Psoas muscle (tissue), 8 donors: ENCODE results near the gene C1orf56. TPM values are rescaled to one million over a fixed set of nuclear protein-coding genes. Genes with fewer than 3 reads are reported as not detected.
A peak's percentile ranks its signal among the peaks of the same experiment; 100 is the strongest.

ENCODE experiments used
- ATAC-seq, 4 donors: fragments of 200-7000 bp; cut with Tn5 transposase; one replicate each; pipeline ENCODE4 v1.9.1; 2020; ENCODE audit warnings: moderate library complexity in 3 of 4, mild to moderate bottlenecking in 2 of 4
- DNase-seq, 2 donors: peaks; one replicate each; pipeline ENCODE4 v3.0.0-alpha.2; 2020
- H3K27ac ChIP-seq: fragments of 200-600 bp; one replicate; pipeline ENCODE4 v1.8.0; 2022
- H3K27me3 ChIP-seq, 3 donors: fragments of 200-600 bp in 1 of 3; one replicate each; pipeline versions ENCODE4 v1.6.1 to v1.8.0; 2013 to 2022; ENCODE audit warnings: low read length in 2 of 3, mild to moderate bottlenecking in 2 of 3, moderate library complexity in 1 of 3; ENCODE audit not compliant: insufficient read depth in 3 of 3
- H3K36me3 ChIP-seq, 2 donors: fragments of 200-600 bp in 1 of 2; one replicate each; pipeline versions ENCODE4 v1.6.1 to v1.8.0; 2013 to 2022; ENCODE audit warnings: low read depth in 1 of 2, mild to moderate bottlenecking in 1 of 2, moderate library complexity in 1 of 2; ENCODE audit not compliant: insufficient read depth in 1 of 2
- H3K4me1 ChIP-seq: fragments of 200-600 bp; one replicate; pipeline ENCODE4 v1.8.0; 2022
- H3K4me3 ChIP-seq: fragments of 200-600 bp; one replicate; pipeline ENCODE4 v1.8.0; 2022; ENCODE audit warnings: mild to moderate bottlenecking
- H3K9me3 ChIP-seq: fragments of 200-600 bp; one replicate; pipeline ENCODE4 v1.8.0; 2022
- WGBS, 3 donors: extraction: QIAGEN DNeasy Blood & Tissue Kit; methylation state at CpG; one replicate each; pipeline versions ENCODE4 v1.1.6 to v1.1.7; 2013; 5-methylcytosine and 5-hydroxymethylcytosine counted together
- intact Hi-C, 2 donors: fragments of 100-400 bp; cut with DNase I; formaldehyde crosslinking; loops; one replicate each; pipeline versions ENCODE4 v1.11.0 to v1.14.2; 2022
- polyA plus RNA-seq, 3 donors: library from polyadenylated mRNA; stranded (reverse); fragments of 200-250 nt; gene quantifications; one replicate each; pipeline ENCODE4 v1.2.3, GENCODE V29; 2013
- total RNA-seq, 4 donors: library from RNA; stranded (reverse); fragmentation: NEBNext Ultra II Directional in 2 of 4; extraction: Animal tissue kit (Norgen Biotek cat#: 25700) in 2 of 4; gene quantifications; one replicate each; pipeline versions ENCODE4 v1.2.1 to v1.2.4, GENCODE V29; 2021 to 2023
- TF ChIP-seq, protein P1 (sequence below): fragments of 200-600 bp; IDR thresholded peaks from one replicate; pipeline ENCODE4 v1.8.0; 2022; ENCODE audit warnings: antibody characterized with exemption
- donor health status: healthy with polysubstance abuse.
- donor health status: DM: no; HTN: no; CAD: no; lungs with moderate emphysema.
- donor health status: Bipolar disorder and iron deficiency.
- donor health status: healthy.
- donor health status: DM: yes; HTN: yes; CAD: no.
- donor health status: DM: no; HTN: no; CAD: no.
- donor health status: DM: no; HTN: no; CAD: no.
- donor health status: DM: yes; HTN: yes; CAD: no.

C1orf56 gene
- total and polyA plus RNA-seq, 7 donors = 1.3 to 16.9 (median 6.9) TPM

- Histone ChIP-seq H3K27ac (peak overlapping the region; percentile 89), H3K4me3 (peak overlapping the region; percentile 75), H3K4me1 (peaks cover 53% of the 10 kb centered on the region), H3K27me3 (no peaks in the 10 kb centered on the region), H3K9me3 (no peaks in the 10 kb centered on the region), H3K36me3 (peaks cover 0 to 29% of the 10 kb centered on the region in 2 donors)
- intact Hi-C loops = no loop called here
- TF ChIP-seq, protein P1, sequence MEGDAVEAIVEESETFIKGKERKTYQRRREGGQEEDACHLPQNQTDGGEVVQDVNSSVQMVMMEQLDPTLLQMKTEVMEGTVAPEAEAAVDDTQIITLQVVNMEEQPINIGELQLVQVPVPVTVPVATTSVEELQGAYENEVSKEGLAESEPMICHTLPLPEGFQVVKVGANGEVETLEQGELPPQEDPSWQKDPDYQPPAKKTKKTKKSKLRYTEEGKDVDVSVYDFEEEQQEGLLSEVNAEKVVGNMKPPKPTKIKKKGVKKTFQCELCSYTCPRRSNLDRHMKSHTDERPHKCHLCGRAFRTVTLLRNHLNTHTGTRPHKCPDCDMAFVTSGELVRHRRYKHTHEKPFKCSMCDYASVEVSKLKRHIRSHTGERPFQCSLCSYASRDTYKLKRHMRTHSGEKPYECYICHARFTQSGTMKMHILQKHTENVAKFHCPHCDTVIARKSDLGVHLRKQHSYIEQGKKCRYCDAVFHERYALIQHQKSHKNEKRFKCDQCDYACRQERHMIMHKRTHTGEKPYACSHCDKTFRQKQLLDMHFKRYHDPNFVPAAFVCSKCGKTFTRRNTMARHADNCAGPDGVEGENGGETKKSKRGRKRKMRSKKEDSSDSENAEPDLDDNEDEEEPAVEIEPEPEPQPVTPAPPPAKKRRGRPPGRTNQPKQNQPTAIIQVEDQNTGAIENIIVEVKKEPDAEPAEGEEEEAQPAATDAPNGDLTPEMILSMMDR = no peak
- DNase-seq (no peak), ATAC-seq (no peak)
- 6 to 15% (median 9%) methylated on average over 4 of the region's 4 CpGs for WGBS, 3 donors
Measured at GRCh38 chr1:151005729-151006319, 41.7 kb upstream of the C1orf56 start.

DNA sequence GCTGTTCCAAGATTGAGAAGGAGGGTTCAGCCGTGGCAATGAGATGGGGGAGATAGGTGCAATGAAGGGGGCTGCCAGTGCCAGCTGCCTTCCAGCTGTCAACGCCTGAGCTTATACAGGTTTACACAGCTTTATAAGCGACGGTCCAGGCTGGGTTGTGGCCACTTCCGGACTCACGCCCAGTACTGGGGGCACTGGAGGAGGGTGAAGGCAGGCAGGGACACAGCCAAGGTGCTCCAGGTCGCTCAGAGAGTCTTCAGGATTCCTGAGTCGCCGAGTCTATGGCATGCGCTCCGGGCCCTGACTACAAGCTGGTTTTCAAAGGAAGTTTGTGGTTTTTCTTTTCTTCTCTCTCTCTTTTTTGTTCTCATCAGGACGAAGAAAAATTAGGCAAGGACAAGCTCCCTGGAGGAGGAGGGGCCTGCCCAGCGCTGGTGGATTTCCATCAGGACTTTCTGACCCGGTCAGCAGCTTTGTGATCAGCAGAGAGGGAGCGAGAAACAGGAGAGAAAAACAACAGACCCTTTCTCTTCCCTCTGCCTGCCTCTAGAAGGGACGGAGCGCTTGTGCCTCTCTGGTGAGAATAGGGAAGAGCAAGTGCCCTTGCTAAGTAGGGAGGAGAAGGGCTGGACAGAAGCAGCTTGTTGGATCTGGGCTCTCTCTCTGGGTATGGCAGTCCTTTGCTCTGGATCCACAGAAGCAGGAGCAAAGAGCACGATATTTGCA lies 41.1 kb upstream of the C1orf56 start, which contains the start of gene MINDY1:
Gene MINDY1, minus strand, starts transcription at position 576 of the 726 bp plus-strand sequence. CDS start 4,285 bp downstream, outside the sequence.
- H3K9me3 ChIP-seq = no peaks in the 10 kb centered on the region
- ATAC-seq (peak; percentile 70 to 78 (median 74)), DNase-seq (peak; percentile 57 to 78)
- 0 to 1% (median 0%) methylated on average over 18 of the region's 18 CpGs for WGBS, 3 donors
- TF ChIP-seq, protein P1 = peak; percentile 50
- H3K36me3 ChIP-seq = peaks cover 0 to 23% of the 10 kb centered on the region in 2 donors
- H3K4me1 ChIP-seq = peaks cover 58% of the 10 kb centered on the region
- H3K4me3 ChIP-seq = peak within 1 kb of the TSS; percentile 75
- peak within 1 kb of the TSS; percentile 89 for H3K27ac ChIP-seq
- no peaks in the 10 kb centered on the region for H3K27me3 ChIP-seq
- intact Hi-C loops = no loop called here

DNA sequence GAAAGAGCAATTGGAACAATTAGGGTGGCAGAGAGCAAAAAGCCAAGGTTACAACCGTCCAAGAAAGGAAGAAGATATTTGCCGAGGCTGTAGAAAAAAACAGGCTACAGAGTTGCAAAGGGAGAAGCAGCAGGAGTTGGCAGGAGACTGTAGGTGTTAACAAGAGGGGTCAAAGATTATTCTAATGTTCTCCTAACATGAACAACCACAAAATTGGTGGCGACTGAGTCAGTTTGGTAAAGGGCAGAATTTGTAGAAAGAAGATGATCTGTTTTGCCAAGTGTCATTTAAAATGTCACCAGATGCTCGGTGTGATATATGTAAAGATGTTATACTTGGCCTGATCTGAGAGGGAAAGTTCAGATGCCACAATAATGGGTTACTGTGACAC lies 39.7 kb upstream of the C1orf56 start:
- Histone ChIP-seq H3K4me3 (peak overlapping the region; percentile 75), H3K27ac (peak overlapping the region; percentile 89), H3K4me1 (peaks cover 56% of the 10 kb centered on the region), H3K27me3 (no peaks in the 10 kb centered on the region), H3K36me3 (peaks cover 0 to 9% of the 10 kb centered on the region in 2 donors), H3K9me3 (no peaks in the 10 kb centered on the region)
- DNase-seq = no peak
- intact Hi-C loops = no loop called here
- TF ChIP-seq, protein P1 = no peak
- ATAC-seq = no peak
- 5 to 11% (median 10%) methylated on average over 4 of the region's 4 CpGs for WGBS, 3 donors

DNA sequence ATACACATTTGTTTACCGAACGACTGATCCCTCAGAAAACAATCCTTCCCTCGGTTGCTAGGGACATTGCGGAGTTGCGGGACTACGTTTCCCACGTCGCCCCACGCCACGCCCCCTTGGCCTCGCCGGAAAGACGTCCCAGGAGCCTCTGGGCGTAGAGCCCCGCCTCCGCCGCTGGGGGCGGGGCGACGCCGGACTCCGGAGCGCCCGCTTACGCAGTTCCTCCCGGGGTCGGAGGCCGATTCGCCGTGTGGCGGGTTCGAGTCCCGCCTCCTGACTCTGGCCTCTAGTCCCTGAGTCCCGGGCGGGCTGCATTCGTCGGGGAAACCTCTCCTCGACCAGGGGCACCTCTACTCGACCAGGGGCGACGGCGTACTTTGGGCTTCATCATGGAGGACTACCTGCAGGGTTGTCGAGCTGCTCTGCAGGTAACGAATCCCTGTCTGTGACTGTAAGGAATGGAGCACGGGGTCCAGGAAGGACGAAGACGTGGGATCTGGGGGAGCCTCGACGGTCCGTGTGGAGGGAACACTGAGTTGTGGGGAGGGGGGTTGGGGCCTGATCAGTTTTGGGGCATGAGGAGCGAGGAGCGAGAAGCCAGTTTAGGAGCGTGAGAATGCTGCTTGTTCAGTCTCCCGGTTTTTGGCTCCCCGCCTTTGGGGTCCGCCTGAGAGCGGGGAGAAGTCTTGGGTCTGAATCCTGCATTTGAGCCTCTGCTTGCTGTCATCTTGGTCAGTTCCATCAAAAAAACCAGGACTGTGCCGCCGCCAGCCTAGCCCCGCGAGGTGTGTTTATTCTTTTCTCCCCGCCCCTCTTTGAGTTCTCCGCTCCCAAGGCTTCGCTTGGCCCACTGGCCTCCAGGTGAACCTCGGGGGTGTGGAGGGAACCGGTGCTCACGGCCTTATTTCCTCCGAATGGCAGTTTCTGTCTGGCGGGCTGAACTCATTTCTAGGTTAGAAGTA lies 39.0 kb upstream of the C1orf56 start, which contains the start of gene PRUNE1:
Gene PRUNE1, plus strand, starts transcription at position 206 of the 962 bp plus-strand sequence. Its CDS starts 184 bp downstream, at position 390.
- ATAC-seq (peak; percentile 92 to 96 (median 93)), DNase-seq (peak; percentile 97 to 99)
- Histone ChIP-seq H3K27ac (peak within 1 kb of the TSS; percentile 89), H3K4me3 (peak within 1 kb of the TSS; percentile 75), H3K4me1 (peaks cover 49% of the 10 kb centered on the region), H3K27me3 (no peaks in the 10 kb centered on the region), H3K9me3 (no peaks in the 10 kb centered on the region), H3K36me3 (peaks cover 0 to 10% of the 10 kb centered on the region in 2 donors)
- intact Hi-C loops = no loop called here
- WGBS, 3 donors = 1% methylated on average over 64 to 69 of the region's 69 CpGs
- TF ChIP-seq, protein P1 = no peak
